GM18517 (cell line): ENCODE data around the gene PLD1.

Experiments used
- ATAC-seq: cut with Tn5 transposase; IDR thresholded peaks from one replicate; pipeline ENCODE4 v1.9.1; 2021; ENCODE audit warnings: mild to moderate bottlenecking, moderate library complexity; ENCODE audit not compliant: unreplicated experiment

Gene PLD1

DNA sequence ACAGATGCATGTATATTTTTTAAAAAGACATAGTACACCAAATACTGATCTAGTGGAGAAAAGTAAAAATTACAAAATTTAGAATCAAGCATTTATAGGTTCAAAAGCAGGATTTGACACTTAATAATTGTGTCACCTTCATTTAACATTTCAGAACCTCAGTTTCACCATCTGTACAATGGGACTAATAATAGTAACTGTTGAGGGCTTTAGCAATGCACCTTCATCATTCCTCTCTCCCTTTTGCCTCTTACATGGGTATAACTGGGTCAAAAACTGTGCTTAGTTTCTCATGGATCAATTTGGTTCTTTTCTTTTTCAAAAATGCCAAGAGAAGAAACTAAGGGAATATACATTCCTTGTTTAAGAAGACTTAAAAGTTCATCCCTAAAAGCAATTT is 27.4 kb upstream of the PLD1 start:
- no peak for ATAC-seq

DNA sequence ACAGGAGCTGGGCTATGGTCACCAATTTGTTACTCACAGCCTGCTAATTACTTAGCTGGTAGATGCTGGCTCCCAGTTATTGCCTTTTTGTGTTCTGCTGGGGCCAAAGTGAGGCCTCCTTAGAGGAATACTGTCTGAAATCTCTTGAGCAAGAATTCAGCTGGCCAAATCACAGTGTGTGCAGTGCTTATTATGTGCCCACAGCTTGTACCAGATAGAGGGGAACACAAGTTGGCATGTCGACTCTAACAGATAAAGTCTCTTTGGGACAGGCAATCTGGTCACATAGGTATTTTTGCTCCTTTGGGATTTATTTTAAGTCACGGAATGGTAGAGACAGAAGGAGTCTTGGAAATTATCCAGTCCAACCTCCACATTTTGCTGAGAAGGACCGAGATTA is 26.6 kb upstream of the PLD1 start:
- ATAC-seq = no peak

DNA sequence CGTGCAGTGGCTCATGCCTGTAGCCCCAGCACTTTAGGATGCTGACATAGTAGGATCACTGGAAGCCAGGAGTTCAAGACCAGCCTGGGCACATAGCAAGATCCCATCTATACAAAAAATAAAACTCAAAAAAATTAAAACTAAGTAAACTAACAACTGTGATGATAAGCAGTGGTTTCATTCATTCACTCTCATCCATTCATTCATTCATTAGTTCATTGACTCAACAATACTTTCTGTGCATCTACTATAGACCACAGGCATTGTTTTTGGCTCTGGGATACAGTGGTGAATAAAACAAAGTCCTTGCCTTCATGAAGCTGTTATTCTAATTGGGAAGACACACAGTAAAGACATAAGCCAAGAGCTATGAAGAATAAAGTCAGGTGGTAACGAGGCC is 25.3 kb upstream of the PLD1 start:
- ATAC-seq = no peak

DNA sequence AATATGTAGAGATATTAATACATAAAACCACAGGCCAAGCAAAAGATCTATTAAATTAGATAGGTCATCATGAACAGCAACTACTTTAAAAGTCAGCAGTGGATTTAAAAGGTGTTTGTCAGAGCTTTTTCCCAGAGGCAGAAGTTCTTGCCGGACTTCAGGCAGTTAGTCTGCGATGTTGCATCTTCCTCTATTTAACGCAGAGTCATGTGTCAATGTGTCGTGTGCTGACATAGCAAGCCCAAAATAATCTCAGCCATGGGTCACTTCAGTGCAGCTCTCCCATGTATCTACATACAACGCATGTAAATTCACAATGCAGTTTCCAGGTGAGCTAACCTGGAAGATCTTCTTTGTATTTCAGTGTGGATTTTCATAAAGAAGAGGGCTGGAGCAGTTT is 24.8 kb upstream of the PLD1 start:
- ATAC-seq = no peak

DNA sequence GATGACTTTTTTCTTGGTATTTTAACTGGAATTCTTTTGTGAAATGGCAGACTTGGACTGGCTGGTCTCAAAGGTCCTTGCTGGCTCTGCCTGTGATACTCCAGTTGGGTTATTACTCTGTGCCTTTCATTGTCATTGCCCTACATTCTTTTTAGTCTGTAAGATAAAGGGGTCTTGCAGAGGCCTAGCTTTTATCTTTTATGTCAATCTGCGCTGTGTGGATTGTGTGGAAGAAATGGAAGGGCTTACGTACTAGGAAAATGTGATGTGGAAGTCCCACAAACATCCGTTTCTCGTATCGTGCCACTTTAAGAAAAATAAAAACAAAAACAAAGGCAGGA is 24.1 kb upstream of the PLD1 start:
- no peak for ATAC-seq

DNA sequence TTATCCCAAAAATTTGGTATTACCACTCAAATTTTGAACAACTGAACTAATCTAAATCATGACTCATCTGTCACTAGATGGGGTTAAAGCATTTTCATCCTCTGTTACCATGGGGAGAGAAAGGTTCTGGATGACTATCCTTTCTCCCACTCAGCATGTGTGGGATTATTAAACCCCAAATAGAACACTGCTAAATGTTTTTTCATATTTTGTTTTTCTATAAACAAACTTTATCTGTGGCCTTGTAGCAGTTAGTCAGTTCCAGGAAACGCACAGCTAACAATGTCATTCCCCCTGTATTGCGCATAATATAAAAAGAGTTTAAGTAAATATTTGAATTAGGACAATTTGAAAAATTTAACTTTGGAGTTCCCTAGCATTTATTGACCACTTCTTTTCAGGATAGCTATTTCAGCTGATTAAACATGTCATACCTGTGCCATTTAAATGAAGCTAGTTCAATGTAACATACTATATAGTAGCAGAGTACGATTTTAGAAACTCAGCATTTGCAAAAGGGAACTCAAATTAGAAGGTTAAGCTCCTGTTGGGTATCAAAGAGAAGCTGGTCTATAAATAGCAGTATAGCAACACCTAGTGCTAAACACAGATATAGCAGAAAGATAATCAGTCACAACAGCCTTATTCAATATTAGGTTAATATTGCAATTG is 23.6 kb upstream of the PLD1 start:
- peak; percentile 64 for ATAC-seq

DNA sequence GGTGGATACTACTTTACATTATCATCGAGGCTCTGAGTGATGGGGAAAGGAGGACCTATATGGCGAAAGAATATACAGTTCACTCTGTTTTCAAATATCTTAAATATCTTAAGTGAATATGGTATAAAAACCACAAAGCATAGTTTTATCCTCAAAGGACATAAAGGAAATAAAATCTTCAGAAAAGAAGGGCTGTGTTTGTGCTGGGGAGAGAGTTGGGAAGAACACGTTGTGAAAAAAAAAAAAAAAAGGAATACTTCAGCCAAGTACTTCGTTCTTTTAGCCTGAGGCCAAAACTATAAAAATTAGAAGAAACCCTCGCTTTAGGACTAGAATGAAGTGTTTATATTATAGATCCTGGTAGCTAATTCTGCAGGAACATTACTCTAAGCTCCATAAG is 22.7 kb upstream of the PLD1 start:
- ATAC-seq = no peak

DNA sequence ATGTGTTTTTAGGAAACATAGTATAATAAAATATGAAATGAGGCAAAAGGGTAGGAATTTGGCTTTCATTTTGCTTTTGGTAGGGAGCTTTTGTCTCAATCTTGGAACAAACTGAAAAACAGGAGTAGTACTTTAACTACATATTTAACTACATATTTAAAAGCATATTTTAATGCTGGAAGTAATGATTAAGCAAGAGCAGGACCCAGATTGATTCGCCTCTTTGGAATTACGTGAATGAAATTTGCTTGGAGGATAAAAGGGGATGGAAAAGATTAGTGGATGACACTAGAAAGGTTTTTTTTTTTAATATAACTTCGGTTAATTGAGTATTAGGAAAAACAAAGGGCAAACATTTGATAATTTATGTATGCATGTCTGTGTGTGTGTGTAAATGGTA is 21.7 kb upstream of the PLD1 start:
- no peak for ATAC-seq

DNA sequence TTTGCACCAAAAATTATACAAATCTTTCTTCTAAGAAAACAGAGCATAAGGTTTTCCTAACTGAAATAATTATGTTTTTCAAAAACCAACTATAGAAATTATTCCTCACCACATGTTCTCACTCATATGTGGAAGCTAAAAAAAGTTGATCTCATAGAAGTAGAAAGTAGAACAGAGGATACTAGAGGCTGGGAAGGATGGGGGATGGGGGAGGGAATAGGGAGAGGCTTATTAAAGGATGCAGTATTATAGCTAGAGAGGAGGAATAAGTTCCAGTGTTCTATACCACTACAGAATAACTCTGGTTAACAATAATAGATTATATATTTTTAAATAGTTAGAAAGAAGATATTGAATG is 20.2 kb upstream of the PLD1 start:
- no peak for ATAC-seq

DNA sequence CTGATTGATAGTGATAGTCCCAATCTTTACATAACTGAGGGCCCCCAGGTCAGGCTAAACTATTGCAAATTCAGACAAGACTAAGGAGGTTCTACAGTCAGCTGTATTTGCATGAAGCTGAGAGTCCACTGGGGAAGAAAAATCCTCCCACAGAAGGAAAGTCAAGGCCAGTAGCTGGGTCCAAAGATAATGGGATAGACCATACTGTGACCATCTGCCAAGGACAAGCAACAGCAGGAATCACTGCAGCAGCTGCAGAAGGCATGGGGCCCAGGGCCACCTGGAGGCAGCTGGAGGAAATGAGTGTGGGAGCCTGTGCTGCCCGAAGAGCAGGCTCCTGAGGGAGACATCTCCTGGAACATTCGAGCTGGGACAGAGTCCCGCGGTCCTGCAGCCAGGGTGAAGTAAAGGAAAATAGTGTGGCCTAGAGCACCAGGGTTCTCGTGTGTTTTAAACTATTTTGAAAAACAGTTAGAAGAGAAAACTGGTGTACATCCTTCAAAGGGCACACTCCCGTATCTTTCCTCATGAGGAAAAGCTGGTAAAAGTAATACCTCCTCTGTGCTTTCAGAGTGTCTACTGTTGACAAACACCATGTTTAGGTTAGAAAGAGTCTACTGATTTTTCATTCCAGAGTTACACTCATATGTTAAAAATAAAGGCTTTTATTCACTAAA is 19.7 kb upstream of the PLD1 start:
- peak; percentile 60 for ATAC-seq

DNA sequence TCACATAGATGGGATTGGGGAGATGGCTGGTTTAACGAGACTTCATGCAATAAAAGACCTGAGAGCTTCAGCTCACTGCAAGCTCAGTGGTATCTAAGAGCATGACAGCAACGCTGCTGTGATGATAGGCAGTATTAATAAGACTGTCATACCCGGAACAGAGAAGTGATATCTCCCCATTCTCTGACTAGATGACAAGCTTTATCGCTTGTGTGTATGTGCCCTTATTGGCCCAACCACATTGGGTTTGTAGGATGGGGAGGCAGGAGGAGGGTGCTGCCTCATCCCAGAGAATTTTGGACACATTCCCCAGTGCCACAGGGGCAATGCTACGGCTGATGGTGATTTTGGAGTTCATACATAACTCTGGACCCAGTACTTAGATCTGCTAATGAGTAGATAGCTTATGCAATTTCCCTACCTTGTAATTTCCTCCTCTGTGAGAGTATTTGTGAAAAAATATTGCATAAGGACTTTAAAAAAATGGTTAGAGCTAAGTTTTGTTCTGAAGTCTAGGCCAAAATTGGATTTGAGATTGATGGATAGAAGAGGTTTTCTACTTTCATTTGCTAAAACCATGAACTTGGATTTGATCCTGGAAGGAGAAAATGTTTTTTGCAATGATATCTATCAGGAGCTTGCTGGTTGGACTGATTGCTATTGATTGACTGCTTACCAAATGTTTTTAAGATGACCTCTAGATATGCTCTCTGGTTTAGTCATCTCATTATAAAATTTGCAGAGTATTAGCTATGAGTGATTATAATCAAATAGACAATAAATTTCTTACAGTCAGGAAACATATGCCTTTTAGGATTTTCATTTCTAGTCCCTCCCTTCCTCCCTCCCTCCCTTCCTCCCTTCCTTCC is 18.9 kb upstream of the PLD1 start:
- ATAC-seq = no peak

DNA sequence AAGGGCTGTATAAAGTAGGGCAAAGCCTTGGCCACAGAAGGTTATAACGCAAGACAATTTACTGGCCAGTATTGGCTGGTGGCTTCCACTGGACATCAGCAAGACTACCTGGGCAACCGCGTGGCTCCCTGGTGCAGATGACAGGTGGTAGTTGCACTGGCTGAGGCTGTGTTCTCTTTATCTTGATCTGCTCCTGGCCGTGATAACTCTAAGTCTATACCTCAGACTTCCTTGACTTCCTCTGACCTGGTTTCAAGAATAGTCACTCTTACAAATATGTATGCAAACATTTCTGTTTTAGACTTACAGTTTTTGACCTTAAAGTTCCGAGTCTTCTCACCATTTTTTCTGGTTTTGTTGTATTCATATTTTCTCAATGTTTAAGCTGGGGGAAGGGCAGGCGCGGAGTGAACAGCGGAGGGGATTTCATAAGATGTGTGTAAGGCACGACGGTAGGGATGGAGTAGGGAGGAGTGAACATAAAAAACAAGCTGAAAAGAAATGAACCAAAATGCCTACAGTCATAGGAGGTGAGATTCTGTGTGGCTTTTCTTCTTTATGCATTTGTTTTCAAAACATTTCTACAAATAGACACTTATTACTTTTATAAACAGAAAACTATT is 17.7 kb upstream of the PLD1 start:
- ATAC-seq = no peak

DNA sequence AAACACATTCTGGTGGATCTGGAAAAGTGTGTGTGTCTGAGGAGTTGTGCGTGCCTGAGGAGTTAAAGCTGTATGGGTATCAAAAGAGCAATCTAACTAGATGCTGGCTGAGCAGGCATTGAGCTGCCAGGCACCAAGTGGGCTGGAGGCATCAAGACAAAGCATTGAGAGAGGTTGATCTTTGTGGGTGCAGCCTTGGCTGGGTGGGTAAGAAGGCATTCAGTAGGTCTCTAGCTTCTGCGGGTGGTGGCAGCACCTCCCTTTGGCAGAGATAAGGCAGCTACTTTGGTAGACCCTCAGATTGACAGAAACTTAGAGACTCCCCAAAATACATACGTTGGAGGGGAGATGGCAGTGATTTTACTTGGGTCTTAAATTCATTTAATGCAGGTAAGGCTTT is 17.1 kb upstream of the PLD1 start:
- ATAC-seq = no peak

DNA sequence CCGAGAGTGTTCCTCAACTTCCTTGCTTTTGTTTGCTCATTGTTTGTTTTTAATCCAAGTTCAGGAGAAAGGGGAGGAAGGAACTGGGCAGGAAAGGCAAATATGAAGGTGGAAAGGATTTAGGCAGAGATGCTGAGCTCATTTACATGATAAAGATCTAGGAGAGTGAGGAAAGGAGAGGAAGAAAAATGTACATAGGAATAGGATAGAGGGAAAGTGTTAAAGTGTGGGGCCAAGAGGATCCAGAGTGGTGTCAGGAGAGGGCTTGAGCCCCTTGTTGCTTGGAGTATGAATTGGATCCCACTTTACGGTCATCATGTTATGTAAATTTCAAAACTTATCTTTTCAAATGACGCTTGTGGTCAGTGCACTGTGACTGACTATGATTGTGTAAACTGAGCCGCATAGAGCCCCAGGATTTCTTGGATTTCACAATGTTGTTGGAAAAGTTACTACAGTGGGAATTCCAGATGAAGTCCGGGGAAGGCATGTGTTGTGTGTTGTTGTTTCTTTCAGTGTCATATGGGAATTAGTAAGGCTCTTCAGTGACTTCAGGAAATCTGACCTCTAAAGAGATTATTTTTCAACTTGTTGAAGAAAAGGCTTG is 15.0 kb upstream of the PLD1 start:
- no peak for ATAC-seq

DNA sequence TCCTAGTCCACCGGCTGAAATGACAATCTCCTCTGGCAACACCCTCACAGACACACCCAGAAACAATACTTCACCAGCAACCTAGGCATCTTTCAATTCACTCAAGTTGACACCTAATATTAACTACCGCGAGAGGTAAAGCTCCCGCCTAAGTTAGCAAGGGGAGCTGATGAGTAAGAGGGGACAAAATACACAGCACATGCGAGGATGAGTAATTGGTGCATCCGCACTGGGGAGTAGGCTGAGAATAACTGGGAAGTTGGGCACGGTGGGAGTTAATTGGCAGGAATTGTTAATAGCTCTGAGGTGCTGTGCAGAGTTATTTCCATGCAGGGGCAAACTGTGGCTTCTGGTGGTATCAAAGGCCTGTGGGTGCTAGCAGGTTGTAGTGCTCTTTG is 14.5 kb upstream of the PLD1 start:
- no peak for ATAC-seq

DNA sequence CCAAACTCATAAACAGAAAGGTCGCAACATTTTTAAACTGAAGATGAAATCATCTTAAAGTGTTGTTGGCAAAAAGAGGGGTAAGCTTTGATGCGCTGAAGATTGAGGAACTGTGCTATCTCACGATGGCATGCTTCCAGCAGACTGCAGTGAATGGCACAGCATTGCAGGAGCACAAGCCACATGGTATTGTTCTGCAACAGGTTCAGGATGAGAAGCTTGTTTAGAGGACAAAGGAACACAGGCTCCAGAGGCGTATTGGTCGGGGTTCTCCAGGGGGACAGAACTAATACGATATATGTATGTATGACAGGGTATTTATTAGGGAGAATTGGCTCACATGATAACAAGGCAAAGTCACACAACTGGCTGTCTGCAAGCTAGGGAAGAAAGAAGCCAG is 13.8 kb upstream of the PLD1 start:
- ATAC-seq = no peak

DNA sequence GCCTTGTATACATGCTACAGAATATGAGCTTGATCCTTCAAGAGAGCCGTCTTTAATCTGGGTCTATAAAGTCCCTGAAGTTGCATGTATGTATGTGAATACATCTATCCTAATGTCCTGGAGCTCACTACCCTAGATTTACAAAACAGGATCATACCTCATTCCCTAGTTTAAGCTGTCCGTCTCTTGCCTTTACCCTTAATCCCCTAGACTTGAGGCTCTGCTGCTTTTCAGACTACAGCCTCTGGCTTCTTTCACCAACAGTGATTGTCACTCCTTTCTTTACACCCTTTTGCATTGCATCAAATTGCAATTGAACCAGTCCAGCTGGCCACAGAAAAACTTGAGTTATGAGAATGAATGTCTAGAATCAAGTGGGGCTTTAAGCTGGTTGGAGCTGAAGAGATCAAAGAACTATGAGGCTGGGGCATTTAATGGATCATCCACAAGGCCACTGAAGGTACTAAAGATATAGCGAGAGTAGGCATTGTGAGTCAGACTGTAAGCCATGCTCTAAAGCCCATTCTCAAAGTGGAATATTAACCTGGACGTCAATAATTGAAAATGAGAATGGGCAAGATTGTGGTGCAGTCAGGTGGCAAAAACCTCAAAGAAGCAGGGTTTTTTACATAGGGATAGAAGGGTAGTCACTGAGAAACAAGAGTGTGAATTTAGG is 12.3 kb upstream of the PLD1 start:
- ATAC-seq = peak; percentile 64

DNA sequence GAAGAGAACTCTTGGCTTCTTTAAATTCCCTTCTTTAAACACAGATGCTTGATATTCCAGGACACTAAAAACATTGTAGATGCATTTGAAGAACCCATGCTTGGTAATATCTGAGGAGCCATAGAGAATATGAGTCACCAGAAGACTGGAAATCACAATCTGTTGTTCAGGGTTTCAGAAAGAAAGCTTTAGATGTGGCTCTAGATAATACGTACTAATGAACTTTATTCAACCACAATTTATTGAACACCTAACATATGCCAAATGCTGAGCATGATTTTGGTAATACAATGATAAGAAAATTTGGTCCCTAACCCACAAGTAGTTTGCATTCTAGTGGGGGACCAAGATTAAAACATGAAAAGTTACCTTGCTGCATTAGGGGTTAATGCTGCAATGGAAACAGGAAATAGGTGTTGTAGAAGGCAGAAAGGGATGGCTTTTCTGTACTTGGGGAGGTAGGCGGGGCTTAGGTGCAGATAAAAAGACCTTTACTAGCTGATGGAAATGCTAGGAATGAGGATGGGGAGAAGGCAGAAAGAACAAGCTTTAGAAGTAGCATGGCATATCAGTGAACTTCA is 11.6 kb upstream of the PLD1 start:
- ATAC-seq = no peak

DNA sequence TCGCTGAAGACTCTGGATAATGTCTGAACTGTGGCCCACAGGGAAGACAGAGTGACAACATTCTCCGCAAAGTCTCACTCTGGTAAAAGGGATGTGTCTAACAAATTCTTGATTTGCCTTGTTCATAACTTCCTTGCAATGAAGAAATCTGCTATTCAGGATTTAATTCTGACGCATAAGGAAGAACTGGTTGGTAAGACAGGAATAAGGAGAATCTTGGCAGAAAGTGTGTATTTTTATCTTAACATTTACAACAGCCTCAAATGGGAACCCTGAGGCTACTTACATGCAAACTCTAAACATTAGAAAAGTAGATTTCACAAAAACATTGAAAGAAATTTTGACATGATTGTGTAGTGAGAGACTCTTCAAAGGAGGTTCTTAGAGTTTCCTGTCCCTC is 10.8 kb upstream of the PLD1 start:
- no peak for ATAC-seq

DNA sequence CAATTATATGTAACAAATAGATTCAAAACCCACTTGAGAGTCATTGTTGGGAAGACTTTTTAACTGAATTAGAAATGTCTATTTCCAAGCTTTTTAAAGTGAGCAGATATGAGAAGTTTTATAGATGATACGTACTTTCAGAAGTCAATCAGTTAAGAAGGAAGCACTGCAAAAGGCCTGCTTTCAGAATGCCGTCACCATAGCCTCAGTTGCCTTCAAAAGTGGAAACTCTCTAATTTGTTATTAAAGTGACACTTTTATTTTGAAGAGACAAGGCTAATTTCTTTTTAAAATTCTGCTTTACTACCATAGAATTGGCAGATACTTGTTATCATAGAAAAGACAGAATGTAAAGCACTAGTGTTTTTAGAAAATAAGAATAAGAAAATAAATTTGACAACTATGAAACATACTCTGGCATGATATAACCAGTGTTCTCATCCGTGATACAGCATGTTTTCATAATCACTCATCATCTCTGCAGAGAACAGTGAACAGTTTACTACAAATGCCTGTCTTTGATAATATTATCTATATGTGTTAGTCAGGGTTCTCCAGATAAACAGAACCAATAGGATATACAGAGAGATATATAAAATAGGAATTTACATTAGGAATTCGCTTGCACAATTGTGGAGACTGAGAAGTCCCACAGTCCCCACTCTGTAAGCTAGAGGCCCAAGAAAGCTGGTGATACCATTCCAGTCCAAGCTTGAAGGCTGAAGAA is 7.0 kb upstream of the PLD1 start:
- no peak for ATAC-seq
